ENCODE results near the gene CYP3A7.
"Not testable (repeated sequence)": the region's sequence is repeated elsewhere in the genome, so short reads cannot be mapped to it uniquely, and the experiment has no call there.

CYP3A7 gene

DNA sequence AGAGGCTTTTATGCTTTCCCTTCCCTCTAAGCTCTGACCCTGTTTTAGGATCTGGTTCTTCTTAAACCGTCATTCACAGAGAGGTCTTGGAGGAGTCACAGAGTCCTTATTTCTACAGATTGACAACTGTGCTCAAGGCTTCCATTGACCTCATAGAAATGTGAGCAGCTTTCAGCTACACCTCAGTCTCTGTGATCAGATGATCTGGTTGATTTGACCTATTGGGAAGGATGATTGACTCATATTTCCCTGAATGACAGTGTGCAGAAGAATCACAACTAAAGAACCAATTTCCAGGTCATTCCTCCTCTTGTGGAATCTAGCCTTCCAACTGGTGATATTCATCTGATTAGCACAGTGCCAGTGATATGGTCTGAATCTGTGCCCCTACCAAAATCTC is 45.6 kb upstream of the CYP3A7 start:
- Histone ChIP-seq H3K9me2 (replicated peaks; ENCODE audit: low read depth, low read length) (no peaks in the 10 kb centered on the region), H3K4me2 (ENCODE audit: low read depth, low read length, poor library complexity, severe bottlenecking) (no peak overlapping the region), H3K9me3 (ENCODE audit: insufficient read depth, low read depth, low read length) (no peaks in the 10 kb centered on the region), H3K4me3 (ENCODE audit: low read length, poor library complexity, severe bottlenecking) (no peak overlapping the region), H2AFZ (ENCODE audit: low read length) (no peak overlapping the region), H3F3A (ENCODE audit: low read depth) (no peaks in the 10 kb centered on the region), H3K27me3 (ENCODE audit: insufficient read depth, low read length, poor library complexity, severe bottlenecking) (peaks cover 8% of the 10 kb centered on the region), H4K20me1 (ENCODE audit: insufficient read depth, low read length, poor library complexity, severe bottlenecking) (no peaks in the 10 kb centered on the region), H3K79me2 (ENCODE audit: insufficient read depth, low read length) (no peaks in the 10 kb centered on the region), H3K4me1 (ENCODE audit: insufficient read depth, low read length, poor library complexity, severe bottlenecking) (no peaks in the 10 kb centered on the region), H3K9ac (ENCODE audit: low read depth, low read length, poor library complexity, severe bottlenecking) (no peak overlapping the region), H3K36me3 (ENCODE audit: insufficient read depth, low read length) (no peaks in the 10 kb centered on the region)
- TF ChIP-seq EZH2phosphoT487 (IDR thresholded peaks at IDR 0.05; ENCODE audit: borderline replicate concordance), result no peak
- TF ChIP-seq, protein P1, sequence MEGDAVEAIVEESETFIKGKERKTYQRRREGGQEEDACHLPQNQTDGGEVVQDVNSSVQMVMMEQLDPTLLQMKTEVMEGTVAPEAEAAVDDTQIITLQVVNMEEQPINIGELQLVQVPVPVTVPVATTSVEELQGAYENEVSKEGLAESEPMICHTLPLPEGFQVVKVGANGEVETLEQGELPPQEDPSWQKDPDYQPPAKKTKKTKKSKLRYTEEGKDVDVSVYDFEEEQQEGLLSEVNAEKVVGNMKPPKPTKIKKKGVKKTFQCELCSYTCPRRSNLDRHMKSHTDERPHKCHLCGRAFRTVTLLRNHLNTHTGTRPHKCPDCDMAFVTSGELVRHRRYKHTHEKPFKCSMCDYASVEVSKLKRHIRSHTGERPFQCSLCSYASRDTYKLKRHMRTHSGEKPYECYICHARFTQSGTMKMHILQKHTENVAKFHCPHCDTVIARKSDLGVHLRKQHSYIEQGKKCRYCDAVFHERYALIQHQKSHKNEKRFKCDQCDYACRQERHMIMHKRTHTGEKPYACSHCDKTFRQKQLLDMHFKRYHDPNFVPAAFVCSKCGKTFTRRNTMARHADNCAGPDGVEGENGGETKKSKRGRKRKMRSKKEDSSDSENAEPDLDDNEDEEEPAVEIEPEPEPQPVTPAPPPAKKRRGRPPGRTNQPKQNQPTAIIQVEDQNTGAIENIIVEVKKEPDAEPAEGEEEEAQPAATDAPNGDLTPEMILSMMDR (conservative IDR thresholded peaks at IDR 0.05; ENCODE audit: low read length), result no peak

- Histone ChIP-seq H3K4me2 (ENCODE audit: low read depth, low read length, poor library complexity, severe bottlenecking) (no peak overlapping the region), H3K36me3 (ENCODE audit: insufficient read depth, low read length) (no peaks in the 10 kb centered on the region), H3K9ac (ENCODE audit: low read depth, low read length, poor library complexity, severe bottlenecking) (no peak overlapping the region), H3K27me3 (ENCODE audit: insufficient read depth, low read length, poor library complexity, severe bottlenecking) (peaks cover 8% of the 10 kb centered on the region), H3K9me2 (replicated peaks; ENCODE audit: low read depth, low read length) (no peaks in the 10 kb centered on the region), H3K79me2 (ENCODE audit: insufficient read depth, low read length) (no peaks in the 10 kb centered on the region), H3K4me1 (ENCODE audit: insufficient read depth, low read length, poor library complexity, severe bottlenecking) (no peaks in the 10 kb centered on the region), H3K9me3 (ENCODE audit: insufficient read depth, low read depth, low read length) (no peaks in the 10 kb centered on the region), H2AFZ (ENCODE audit: low read length) (no peak overlapping the region), H4K20me1 (ENCODE audit: insufficient read depth, low read length, poor library complexity, severe bottlenecking) (no peaks in the 10 kb centered on the region), H3F3A (ENCODE audit: low read depth) (no peaks in the 10 kb centered on the region), H3K4me3 (ENCODE audit: low read length, poor library complexity, severe bottlenecking) (no peak overlapping the region)
- TF ChIP-seq EZH2phosphoT487 (IDR thresholded peaks at IDR 0.05; ENCODE audit: borderline replicate concordance), result no peak
- TF ChIP-seq, protein P1 (conservative IDR thresholded peaks at IDR 0.05; ENCODE audit: low read length), result no peak
Measured at GRCh38 chr7:99779949-99780348, 45.0 kb upstream of the CYP3A7 start.

DNA sequence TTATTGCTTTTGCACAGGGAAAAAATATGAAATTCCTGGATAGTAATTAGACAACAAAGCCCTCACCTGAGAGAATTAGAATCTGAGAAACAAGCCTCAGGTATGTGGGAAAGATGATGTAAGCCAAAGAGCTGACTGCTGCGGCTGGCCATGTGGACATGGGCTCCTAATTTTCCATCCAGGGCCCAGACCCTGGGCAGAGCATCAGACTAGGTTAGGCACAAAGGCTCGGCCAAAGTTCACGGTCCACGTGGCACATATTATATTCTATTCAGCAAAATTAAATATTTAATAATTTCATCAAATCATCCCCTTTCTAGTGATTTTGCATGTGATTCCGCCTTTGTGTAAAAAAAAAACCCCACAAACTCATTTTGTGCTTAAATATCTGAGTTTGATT is 43.9 kb upstream of the CYP3A7 start:
- H2AFZ ChIP-seq (ENCODE audit: low read length), result no peak overlapping the region
- H3K27me3 ChIP-seq (ENCODE audit: insufficient read depth, low read length, poor library complexity, severe bottlenecking), result peaks cover 8% of the 10 kb centered on the region
- no peak overlapping the region for H3K4me3 ChIP-seq (ENCODE audit: low read length, poor library complexity, severe bottlenecking)
- H3K9me3 ChIP-seq (ENCODE audit: insufficient read depth, low read depth, low read length), result no peaks in the 10 kb centered on the region
- no peak overlapping the region for H3K4me2 ChIP-seq (ENCODE audit: low read depth, low read length, poor library complexity, severe bottlenecking)
- no peak for TF ChIP-seq EZH2phosphoT487 (IDR thresholded peaks at IDR 0.05; ENCODE audit: borderline replicate concordance)
- TF ChIP-seq, protein P1 (conservative IDR thresholded peaks at IDR 0.05; ENCODE audit: low read length), result no peak
- no peaks in the 10 kb centered on the region for H3K9me2 ChIP-seq (replicated peaks; ENCODE audit: low read depth, low read length)
- no peak overlapping the region for H3K9ac ChIP-seq (ENCODE audit: low read depth, low read length, poor library complexity, severe bottlenecking)
- no peaks in the 10 kb centered on the region for H3F3A ChIP-seq (ENCODE audit: low read depth)
- H4K20me1 ChIP-seq (ENCODE audit: insufficient read depth, low read length, poor library complexity, severe bottlenecking), result no peaks in the 10 kb centered on the region
- no peaks in the 10 kb centered on the region for H3K4me1 ChIP-seq (ENCODE audit: insufficient read depth, low read length, poor library complexity, severe bottlenecking)
- H3K36me3 ChIP-seq (ENCODE audit: insufficient read depth, low read length), result no peaks in the 10 kb centered on the region
- H3K79me2 ChIP-seq (ENCODE audit: insufficient read depth, low read length), result no peaks in the 10 kb centered on the region

DNA sequence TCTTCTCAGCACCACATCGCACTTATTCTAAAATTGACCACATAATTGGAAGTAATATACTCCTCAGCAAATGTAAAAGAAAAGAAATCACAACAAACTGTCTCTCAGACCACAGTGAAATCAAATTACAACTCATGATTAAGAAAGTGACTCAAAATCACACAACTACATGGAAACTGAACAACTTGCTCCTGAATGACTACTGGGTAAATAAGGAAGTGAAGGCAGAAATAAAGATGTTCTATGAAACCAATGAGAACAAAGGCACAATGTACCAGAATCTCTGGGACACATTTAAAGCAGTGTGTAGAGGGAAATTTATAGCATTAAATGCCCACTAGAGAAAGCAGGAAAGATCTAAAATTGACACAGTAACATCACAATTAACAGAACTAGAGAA is 38.4 kb upstream of the CYP3A7 start:
- not testable (repeated sequence) for H3K4me3 ChIP-seq (ENCODE audit: low read length, poor library complexity, severe bottlenecking); H3K9ac ChIP-seq (ENCODE audit: low read depth, low read length, poor library complexity, severe bottlenecking); H2AFZ ChIP-seq (ENCODE audit: low read length); H3K79me2 ChIP-seq (ENCODE audit: insufficient read depth, low read length); H3K9me2 ChIP-seq (replicated peaks; ENCODE audit: low read depth, low read length); H3K9me3 ChIP-seq (ENCODE audit: insufficient read depth, low read depth, low read length); H3F3A ChIP-seq (ENCODE audit: low read depth); H3K4me1 ChIP-seq (ENCODE audit: insufficient read depth, low read length, poor library complexity, severe bottlenecking); H3K4me2 ChIP-seq (ENCODE audit: low read depth, low read length, poor library complexity, severe bottlenecking); H3K27me3 ChIP-seq (ENCODE audit: insufficient read depth, low read length, poor library complexity, severe bottlenecking); H4K20me1 ChIP-seq (ENCODE audit: insufficient read depth, low read length, poor library complexity, severe bottlenecking); H3K36me3 ChIP-seq (ENCODE audit: insufficient read depth, low read length)
